GM10266 (cell line): ENCODE results near the gene CDH1.
A peak's percentile ranks its signal among the peaks of the same experiment; 100 is the strongest.

Experiments used
- DNase-seq: peaks from one replicate; pipeline ENCODE4 v3.0.0; 2012; ENCODE audit errors: extremely low spot score
- TF ChIP-seq, protein P1 (sequence below): IDR thresholded peaks from 2 replicates; pipeline ENCODE4 v1.5.1; 2012; ENCODE audit warnings: mild to moderate bottlenecking, low read depth; ENCODE audit not compliant: control insufficient read depth, insufficient read depth; ENCODE audit errors: missing control alignments

Gene CDH1

DNA sequence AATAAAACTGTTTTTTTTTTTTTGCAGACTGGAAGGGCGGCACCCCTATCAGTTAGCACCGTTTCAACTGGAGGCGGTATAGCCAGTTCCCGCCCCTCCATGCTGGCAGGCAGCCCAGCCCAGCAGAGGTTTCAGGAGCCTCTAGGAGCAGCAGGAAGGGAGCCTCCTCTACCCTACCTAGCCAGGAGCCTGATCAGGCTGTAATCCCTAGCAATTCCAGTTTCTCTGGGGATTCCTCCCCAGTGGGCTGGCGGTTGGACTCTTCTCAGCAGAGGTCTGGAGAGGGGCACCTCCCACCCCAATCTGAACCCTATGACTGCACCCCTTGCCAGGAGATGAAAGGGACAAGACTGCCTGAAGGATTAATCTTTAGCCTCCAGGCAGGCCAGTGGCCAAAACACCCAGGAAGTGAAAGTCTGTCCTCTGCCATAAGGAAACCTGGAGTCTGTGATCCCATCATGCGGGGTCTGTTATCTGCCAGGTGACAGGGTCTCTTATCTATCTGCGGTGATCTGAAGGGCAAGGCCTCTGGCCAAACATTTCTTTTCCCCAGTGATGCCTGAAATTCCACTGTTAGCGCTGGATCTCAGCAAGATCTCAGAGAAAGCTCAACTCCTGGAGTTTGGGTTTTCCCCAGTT lies 4.9 kb upstream of the CDH1 start:
- TF ChIP-seq, protein P1, sequence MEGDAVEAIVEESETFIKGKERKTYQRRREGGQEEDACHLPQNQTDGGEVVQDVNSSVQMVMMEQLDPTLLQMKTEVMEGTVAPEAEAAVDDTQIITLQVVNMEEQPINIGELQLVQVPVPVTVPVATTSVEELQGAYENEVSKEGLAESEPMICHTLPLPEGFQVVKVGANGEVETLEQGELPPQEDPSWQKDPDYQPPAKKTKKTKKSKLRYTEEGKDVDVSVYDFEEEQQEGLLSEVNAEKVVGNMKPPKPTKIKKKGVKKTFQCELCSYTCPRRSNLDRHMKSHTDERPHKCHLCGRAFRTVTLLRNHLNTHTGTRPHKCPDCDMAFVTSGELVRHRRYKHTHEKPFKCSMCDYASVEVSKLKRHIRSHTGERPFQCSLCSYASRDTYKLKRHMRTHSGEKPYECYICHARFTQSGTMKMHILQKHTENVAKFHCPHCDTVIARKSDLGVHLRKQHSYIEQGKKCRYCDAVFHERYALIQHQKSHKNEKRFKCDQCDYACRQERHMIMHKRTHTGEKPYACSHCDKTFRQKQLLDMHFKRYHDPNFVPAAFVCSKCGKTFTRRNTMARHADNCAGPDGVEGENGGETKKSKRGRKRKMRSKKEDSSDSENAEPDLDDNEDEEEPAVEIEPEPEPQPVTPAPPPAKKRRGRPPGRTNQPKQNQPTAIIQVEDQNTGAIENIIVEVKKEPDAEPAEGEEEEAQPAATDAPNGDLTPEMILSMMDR: no peak
- DNase-seq: no peak

DNA sequence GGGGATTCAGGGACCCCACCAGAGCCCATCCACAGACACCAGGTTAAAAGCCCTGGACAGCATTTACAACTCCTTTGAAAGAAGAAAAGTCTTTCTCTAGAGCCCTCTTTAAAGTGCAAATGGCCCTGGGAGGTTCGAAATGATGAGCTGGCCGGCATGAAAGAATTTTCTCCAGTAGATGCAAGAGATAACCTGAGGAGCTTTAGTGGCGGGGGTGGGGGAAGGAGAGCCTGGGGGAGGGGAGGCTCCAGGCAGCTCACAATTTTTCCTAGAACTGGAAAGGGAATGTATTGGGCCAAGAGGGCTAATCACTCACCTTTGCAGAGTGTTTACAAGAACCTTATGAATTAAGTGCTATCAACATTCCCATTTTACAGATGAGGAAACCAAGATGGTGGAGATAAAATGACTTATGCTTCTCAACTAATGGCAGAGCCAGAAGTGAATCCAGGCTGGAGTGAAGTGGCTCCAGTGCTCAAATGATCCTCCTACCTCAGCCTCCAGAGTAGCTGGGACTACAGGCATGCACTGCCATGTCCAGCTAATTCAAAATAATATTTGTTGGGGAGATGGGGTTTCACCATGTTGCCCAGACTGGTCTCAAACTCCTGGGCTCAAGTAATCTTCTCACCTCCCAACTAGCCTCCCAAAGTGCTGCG lies 4.2 kb upstream of the CDH1 start:
- TF ChIP-seq, protein P1: no peak
- DNase-seq: no peak

DNA sequence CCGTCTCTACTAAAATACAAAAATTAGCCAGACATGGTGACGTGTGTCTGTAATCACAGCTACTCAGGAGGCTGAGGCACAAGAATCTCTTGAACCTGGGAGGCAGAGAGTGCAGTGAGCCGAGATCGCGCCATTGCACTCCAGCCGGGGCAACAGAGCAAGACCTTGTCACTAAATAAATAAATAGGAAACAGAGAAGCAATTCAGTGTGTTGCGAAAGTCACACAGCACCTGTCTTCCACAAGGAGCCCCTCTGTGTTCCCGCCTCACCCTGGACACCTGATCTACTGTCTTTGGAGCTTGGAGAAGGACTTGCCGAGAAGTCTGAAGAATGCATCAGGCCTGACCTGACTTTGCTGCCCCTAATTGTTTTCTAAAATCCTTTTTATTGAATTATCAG lies 3.5 kb upstream of the CDH1 start:
- TF ChIP-seq, protein P1: no peak
- DNase-seq: no peak

DNA sequence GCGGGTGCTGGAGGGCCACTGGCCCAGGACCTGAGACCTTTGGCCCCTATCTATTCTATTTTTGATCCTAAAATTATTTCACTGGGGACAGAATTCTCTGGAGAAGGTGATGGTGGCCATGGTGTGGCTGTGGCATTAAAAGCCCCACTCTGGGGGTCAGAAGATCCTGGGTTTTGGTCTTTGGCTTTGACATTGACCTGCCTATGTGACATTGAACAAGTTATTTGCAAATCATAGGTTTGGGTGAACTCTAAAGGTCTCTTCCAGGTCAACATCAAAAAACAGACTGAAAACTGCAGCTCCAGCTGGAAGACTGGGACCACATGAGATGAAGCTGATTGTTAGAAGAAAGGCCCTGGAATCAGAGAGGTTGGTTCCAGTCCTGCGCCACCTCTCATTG lies 2.3 kb upstream of the CDH1 start:
- TF ChIP-seq, protein P1: no peak
- DNase-seq: no peak

DNA sequence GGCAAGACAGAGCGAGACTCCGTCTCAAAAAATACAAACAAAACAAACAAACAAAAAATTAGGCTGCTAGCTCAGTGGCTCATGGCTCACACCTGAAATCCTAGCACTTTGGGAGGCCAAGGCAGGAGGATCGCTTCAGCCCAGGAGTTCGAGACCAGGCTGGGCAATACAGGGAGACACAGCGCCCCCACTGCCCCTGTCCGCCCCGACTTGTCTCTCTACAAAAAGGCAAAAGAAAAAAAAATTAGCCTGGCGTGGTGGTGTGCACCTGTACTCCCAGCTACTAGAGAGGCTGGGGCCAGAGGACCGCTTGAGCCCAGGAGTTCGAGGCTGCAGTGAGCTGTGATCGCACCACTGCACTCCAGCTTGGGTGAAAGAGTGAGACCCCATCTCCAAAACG lies 531 bp upstream of the CDH1 start:
- DNase-seq: no peak
- TF ChIP-seq, protein P1: no peak

DNA sequence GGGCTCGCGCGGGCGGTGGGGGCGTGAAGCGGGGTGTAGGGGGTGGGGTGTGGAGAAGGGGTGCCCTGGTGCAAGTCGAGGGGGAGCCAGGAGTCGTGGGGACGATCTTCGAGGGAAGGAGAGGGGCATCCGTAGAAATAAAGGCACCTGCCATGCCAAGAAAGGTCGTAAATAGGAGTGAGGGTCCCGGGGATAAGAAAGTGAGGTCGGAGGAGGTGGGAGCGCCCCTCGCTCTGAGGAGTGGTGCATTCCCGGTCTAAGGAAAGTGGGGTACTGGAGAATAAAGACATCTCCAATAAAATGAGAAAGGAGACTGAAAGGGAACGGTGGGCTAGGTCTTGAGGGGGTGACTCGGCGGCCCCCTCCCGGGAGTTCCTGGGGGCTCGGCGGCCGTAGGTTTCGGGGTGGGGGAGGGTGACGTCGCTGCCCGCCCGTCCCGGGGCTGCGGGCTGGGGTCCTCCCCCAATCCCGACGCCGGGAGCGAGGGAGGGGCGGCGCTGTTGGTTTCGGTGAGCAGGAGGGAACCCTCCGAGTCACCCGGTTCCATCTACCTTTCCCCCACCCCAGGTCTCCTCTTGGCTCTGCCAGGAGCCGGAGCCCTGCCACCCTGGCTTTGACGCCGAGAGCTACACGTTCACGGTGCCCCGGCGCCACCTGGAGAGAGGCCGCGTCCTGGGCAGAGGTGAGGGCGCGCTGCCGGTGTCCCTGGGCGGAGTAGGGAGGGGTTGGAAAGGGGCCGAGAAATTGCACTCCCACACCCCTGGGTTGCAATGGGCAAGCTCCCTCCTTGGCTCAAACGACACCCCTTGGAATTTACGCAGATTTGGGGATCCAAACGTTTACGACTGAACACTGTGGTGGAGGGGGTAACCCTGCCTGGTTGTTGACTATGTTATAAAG lies 888 bp downstream of the CDH1 start:
- TF ChIP-seq, protein P1: no peak
- DNase-seq: peak; percentile 45
